Tibial nerve (tissue), 4 donors: ENCODE data around the gene KSR2.

Experiments used
- EP300 ChIP-seq, 2 donors: sonication (generic); formaldehyde crosslinking; IDR thresholded peaks; one replicate each; pipeline ENCODE4 v1.6.1; 2017; ENCODE audit warnings: antibody characterized with exemption in 2 of 2, mild to moderate bottlenecking in 1 of 2
- POLR2A ChIP-seq, 2 donors: fragments of 450-650 bp; IDR thresholded peaks; one replicate each; pipeline ENCODE4 v1.6.1; 2017; ENCODE audit warnings: antibody characterized with exemption in 2 of 2, mild to moderate bottlenecking in 2 of 2, moderate library complexity in 2 of 2
- TF ChIP-seq, protein P1 (sequence below), 5 experiments: fragments of 200-600 bp in 3 of 5; fragments of 450-650 bp in 2 of 5; sonication (generic) in 3 of 5; IDR thresholded peaks; one replicate each; pipeline ENCODE4 v1.5.1; 2016 to 2019; ENCODE audit warnings: antibody characterized with exemption in 5 of 5, mild to moderate bottlenecking in 3 of 5, moderate library complexity in 2 of 5

DNA sequence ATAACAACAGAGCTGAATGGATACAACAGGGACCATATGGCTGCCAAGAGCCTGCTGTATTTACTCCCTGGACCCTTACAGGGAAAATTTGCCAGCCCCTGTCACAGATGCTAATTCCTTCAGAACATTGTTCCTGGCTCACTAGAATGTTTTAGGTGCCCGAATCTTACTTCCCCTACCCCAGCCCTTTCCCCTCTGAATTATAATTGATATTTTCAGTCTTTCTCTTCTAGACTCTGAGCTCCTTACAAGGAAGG lies 235.3 kb downstream of the KSR2 start:
- TF ChIP-seq, protein P1, sequence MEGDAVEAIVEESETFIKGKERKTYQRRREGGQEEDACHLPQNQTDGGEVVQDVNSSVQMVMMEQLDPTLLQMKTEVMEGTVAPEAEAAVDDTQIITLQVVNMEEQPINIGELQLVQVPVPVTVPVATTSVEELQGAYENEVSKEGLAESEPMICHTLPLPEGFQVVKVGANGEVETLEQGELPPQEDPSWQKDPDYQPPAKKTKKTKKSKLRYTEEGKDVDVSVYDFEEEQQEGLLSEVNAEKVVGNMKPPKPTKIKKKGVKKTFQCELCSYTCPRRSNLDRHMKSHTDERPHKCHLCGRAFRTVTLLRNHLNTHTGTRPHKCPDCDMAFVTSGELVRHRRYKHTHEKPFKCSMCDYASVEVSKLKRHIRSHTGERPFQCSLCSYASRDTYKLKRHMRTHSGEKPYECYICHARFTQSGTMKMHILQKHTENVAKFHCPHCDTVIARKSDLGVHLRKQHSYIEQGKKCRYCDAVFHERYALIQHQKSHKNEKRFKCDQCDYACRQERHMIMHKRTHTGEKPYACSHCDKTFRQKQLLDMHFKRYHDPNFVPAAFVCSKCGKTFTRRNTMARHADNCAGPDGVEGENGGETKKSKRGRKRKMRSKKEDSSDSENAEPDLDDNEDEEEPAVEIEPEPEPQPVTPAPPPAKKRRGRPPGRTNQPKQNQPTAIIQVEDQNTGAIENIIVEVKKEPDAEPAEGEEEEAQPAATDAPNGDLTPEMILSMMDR (IDR thresholded peaks at IDR 0.05), result no peak
- no peak for TF ChIP-seq POLR2A (IDR thresholded peaks at IDR 0.05)
- TF ChIP-seq EP300 (IDR thresholded peaks at IDR 0.05), result no peak
